A549 (cell line): ENCODE measurements around the gene MDH2.

Experiments used
- POLR2A ChIP-seq: IDR thresholded peaks from 2 replicates; pipeline ENCODE4 v1.6.1; 2012; ENCODE audit warnings: mild to moderate bottlenecking, low read length
- TF ChIP-seq, protein P1 (sequence below): fragments of >200 bp; sonication (Bioruptor Twin); formaldehyde crosslinking; IDR thresholded peaks from 3 replicates; pipeline ENCODE4 v1.5.1; 2016

DNA sequence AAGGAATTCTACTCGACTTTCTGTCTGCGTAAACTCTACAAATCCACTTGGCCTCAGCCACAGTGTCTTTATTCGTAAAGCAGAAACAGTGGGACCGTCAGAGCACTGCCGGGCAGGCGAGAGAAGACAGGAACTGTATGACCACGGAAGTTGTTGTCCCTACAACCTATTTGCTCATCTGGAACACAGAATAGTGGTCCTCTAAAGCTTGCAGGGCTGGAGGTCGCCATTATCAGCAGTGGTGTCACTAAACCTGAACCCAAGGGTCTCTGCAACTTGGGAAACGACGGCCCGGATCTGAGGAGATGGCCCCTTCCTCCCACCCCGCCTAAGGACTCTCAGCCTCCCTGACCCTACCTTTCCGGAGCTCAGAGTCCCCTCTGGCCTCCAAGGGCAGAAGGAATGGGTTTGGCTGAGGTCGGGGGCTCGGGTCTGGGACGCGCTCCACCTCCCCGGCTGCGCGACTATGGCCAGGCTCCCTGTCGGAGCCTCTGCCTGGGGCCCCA lies 548 bp upstream of the MDH2 start:
- TF ChIP-seq, protein P1, sequence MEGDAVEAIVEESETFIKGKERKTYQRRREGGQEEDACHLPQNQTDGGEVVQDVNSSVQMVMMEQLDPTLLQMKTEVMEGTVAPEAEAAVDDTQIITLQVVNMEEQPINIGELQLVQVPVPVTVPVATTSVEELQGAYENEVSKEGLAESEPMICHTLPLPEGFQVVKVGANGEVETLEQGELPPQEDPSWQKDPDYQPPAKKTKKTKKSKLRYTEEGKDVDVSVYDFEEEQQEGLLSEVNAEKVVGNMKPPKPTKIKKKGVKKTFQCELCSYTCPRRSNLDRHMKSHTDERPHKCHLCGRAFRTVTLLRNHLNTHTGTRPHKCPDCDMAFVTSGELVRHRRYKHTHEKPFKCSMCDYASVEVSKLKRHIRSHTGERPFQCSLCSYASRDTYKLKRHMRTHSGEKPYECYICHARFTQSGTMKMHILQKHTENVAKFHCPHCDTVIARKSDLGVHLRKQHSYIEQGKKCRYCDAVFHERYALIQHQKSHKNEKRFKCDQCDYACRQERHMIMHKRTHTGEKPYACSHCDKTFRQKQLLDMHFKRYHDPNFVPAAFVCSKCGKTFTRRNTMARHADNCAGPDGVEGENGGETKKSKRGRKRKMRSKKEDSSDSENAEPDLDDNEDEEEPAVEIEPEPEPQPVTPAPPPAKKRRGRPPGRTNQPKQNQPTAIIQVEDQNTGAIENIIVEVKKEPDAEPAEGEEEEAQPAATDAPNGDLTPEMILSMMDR: no peak
- no peak for TF ChIP-seq POLR2A
